Vagina (tissue), 2 donors: ENCODE results near the gene UNC79. TPM values are rescaled to one million over a fixed set of nuclear protein-coding genes. Genes with fewer than 3 reads are reported as not detected.

Source experiments
- DNase-seq, 2 donors: peaks; one replicate each; pipeline ENCODE4 v3.0.0-alpha.2; 2017; ENCODE audit errors: extremely low spot score in 2 of 2
- H3K27ac ChIP-seq: fragments of 200-600 bp; sonication (generic); one replicate; pipeline ENCODE4 v1.5.1; 2019
- H3K27me3 ChIP-seq: fragments of 200-600 bp; sonication (generic); one replicate; pipeline ENCODE4 v1.5.1; 2019
- H3K36me3 ChIP-seq, 2 donors: fragments of 200-600 bp; sonication (generic); one replicate each; pipeline ENCODE4 v1.5.1; 2017 to 2019
- H3K4me1 ChIP-seq: fragments of 200-600 bp; sonication (generic); one replicate; pipeline ENCODE4 v1.5.1; 2019
- H3K4me3 ChIP-seq, 2 donors: fragments of 200-600 bp; sonication (generic); 1 replicate in 1 of 2; 2 replicates in 1 of 2; pipeline ENCODE4 v1.5.1; 2016 to 2019
- H3K9me3 ChIP-seq: fragments of 200-600 bp; sonication (generic); one replicate; pipeline ENCODE4 v1.5.1; 2019
- POLR2A ChIP-seq, 2 donors: fragments of 450-650 bp; IDR thresholded peaks; one replicate each; pipeline ENCODE4 v1.6.1; 2017; ENCODE audit warnings: antibody characterized with exemption in 2 of 2, mild to moderate bottlenecking in 2 of 2, moderate library complexity in 2 of 2
- POLR2AphosphoS5 ChIP-seq, 2 donors: sonication (generic); formaldehyde crosslinking; IDR thresholded peaks; one replicate each; pipeline ENCODE4 v1.9.0; 2017; ENCODE audit warnings: antibody characterized with exemption in 2 of 2, mild to moderate bottlenecking in 2 of 2, low read depth in 1 of 2; ENCODE audit not compliant: insufficient read depth in 1 of 2
- intact Hi-C: fragments of 100-400 bp; cut with DNase I; formaldehyde crosslinking; loops from one replicate; pipeline ENCODE4 v1.15.1; 2023
- total RNA-seq: library from RNA; depleted of rRNA; stranded (reverse); fragments of >200 nt; gene quantifications from one replicate; pipeline ENCODE4 v1.2.3, GENCODE V29; 2016
- TF ChIP-seq, protein P1 (sequence below), 3 experiments: fragments of 450-650 bp in 2 of 3; fragments of 200-600 bp in 1 of 3; sonication (generic) in 1 of 3; IDR thresholded peaks; one replicate each; pipeline ENCODE4 v1.5.1; 2017 to 2019; ENCODE audit warnings: antibody characterized with exemption in 3 of 3, mild to moderate bottlenecking in 2 of 3, moderate library complexity in 2 of 3

Gene UNC79
- total RNA-seq, 1 donor from 2014 or later: 0.49 TPM

GRCh38 chr14:93712079-93712837, 281.5 kb downstream of the UNC79 start:
- DNase-seq: peak in 1 of 2 donors; percentile 52
- no peaks in the 10 kb centered on the region for H3K9me3 ChIP-seq
- H3K4me1 ChIP-seq: no peaks in the 10 kb centered on the region
- H3K4me3 ChIP-seq: no peak overlapping the region
- no peaks in the 10 kb centered on the region for H3K27me3 ChIP-seq
- no peak overlapping the region for H3K27ac ChIP-seq
- TF ChIP-seq POLR2AphosphoS5 (IDR thresholded peaks at IDR 0.05; ENCODE audit: insufficient read depth in 1 of 2, low read depth in 1 of 2) (no peak), POLR2A (IDR thresholded peaks at IDR 0.05) (no peak)
- TF ChIP-seq, protein P1, sequence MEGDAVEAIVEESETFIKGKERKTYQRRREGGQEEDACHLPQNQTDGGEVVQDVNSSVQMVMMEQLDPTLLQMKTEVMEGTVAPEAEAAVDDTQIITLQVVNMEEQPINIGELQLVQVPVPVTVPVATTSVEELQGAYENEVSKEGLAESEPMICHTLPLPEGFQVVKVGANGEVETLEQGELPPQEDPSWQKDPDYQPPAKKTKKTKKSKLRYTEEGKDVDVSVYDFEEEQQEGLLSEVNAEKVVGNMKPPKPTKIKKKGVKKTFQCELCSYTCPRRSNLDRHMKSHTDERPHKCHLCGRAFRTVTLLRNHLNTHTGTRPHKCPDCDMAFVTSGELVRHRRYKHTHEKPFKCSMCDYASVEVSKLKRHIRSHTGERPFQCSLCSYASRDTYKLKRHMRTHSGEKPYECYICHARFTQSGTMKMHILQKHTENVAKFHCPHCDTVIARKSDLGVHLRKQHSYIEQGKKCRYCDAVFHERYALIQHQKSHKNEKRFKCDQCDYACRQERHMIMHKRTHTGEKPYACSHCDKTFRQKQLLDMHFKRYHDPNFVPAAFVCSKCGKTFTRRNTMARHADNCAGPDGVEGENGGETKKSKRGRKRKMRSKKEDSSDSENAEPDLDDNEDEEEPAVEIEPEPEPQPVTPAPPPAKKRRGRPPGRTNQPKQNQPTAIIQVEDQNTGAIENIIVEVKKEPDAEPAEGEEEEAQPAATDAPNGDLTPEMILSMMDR (IDR thresholded peaks at IDR 0.05): no peak
- intact Hi-C loops: no loop called here
- H3K36me3 ChIP-seq: no peaks in the 10 kb centered on the region

DNA sequence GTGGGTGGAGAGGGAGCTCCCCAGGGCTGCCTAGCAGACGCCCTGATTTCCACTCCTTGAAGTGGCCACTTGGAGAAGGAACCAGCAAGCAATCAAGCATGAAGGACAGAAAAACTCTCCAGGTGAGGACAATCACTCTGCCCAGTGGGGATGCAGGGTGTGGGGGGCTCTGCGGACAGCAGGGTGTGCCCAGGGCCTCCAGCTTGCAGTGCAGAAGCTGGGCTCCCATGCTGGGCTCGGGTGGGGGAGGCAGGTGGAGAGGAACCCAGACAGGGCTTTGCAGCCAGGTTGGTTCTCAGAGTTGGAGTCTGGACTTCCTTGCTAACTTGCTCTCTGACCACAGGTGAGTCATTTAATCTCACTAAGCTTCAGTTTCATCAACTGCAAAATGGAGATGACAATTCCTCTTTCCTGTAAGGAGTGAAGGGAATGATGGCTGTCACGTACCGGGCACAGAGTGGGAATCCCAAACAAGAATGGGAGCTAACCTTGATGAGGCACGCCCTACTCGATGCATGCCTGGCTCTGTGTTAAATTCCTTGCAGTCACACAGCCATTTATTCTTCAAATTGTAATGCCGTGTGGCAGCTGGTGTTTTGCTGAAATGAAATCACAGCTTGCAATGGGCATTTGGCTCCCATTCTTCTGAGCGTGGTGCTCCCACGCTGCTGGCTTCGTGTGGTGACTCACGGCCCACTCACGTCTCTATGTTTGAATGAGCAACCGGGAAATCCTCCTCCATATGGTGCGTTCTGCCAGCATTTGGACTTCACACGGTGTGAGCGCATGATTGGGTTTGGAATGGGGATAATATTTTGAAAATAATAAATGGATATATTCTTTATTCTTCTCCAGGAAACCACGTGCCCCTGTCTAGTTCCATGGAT, 282.3 kb downstream of the UNC79 start:
- Histone ChIP-seq H3K27me3 (no peaks in the 10 kb centered on the region), H3K4me1 (no peaks in the 10 kb centered on the region), H3K27ac (no peak overlapping the region), H3K36me3 (no peaks in the 10 kb centered on the region), H3K4me3 (no peak overlapping the region), H3K9me3 (no peaks in the 10 kb centered on the region)
- peak; percentile 52 to 93 for DNase-seq
- intact Hi-C loops: no loop called here
- TF ChIP-seq POLR2AphosphoS5 (IDR thresholded peaks at IDR 0.05; ENCODE audit: insufficient read depth in 1 of 2, low read depth in 1 of 2): no peak
- TF ChIP-seq, protein P1 (IDR thresholded peaks at IDR 0.05): no peak
- TF ChIP-seq POLR2A (IDR thresholded peaks at IDR 0.05): no peak

DNA sequence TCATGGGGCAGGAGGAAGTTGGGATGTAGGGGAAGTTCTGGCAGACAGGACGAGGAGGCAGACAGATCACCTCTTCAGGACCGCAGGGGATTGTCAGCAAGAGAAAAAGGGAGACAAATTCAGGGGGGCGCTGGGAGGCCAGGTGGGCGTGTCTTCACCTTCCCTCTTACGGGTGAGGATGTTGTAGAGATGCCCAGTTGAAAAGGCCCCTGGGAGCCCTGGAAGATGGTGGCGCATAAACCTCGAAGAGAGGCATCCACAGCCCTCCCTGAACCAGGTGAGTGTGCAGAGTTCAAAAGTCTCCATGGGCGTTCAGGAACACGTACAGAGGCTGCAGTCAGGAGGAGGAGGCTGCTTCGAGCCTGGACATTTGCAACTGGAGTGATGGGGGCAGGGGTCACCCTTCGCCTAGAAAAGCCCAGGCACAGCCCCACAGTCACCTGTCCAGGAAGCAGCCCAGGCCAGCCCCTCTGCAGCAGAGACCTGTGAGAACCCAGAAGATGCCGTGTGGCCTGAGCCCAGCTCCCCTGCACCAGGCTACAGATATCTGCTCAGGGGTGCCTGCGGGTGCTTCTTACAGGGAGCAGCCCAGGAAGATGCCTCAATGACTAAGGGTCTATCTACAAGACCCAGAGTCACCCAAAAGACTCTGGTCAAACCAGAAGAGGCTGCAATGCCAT, 283.1 kb downstream of the UNC79 start:
- TF ChIP-seq POLR2AphosphoS5 (IDR thresholded peaks at IDR 0.05; ENCODE audit: insufficient read depth in 1 of 2, low read depth in 1 of 2) (no peak), POLR2A (IDR thresholded peaks at IDR 0.05) (no peak)
- TF ChIP-seq, protein P1 (IDR thresholded peaks at IDR 0.05): no peak
- Histone ChIP-seq H3K27me3 (no peaks in the 10 kb centered on the region), H3K4me3 (no peak overlapping the region), H3K9me3 (no peaks in the 10 kb centered on the region), H3K36me3 (no peaks in the 10 kb centered on the region), H3K4me1 (no peaks in the 10 kb centered on the region), H3K27ac (no peak overlapping the region)
- DNase-seq: peak; percentile 70 to 79
- intact Hi-C loops: no loop called here

DNA sequence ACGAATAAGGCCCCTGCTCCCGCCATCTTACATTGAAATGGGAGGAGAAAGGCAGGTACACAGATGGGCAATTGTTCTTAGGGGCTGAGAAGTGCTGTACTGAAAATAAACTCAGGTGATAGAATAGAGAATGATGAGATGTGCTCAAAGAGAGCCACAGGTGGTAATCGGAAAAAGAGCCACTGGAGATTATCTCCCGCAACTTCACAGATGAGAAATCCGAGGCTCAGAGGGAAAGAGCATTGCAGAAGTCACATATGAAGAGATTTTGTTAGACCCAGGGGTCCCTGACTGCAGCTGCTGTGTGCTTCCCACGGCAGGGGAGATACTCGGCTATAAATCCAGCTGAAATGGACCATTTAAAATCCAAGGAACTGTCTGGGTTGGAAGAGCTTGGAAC, 283.9 kb downstream of the UNC79 start:
- no peaks in the 10 kb centered on the region for H3K36me3 ChIP-seq
- no peak overlapping the region for H3K4me3 ChIP-seq
- H3K9me3 ChIP-seq: no peaks in the 10 kb centered on the region
- no peaks in the 10 kb centered on the region for H3K4me1 ChIP-seq
- no peak overlapping the region for H3K27ac ChIP-seq
- peak in 1 of 2 donors; percentile 44 for DNase-seq
- H3K27me3 ChIP-seq: no peaks in the 10 kb centered on the region
- intact Hi-C loops: no loop called here
- no peak for TF ChIP-seq POLR2AphosphoS5 (IDR thresholded peaks at IDR 0.05; ENCODE audit: insufficient read depth in 1 of 2, low read depth in 1 of 2)
- TF ChIP-seq, protein P1 (IDR thresholded peaks at IDR 0.05): no peak
- no peak for TF ChIP-seq POLR2A (IDR thresholded peaks at IDR 0.05)
